ENCODE results near the gene LSM2. TPM values are rescaled to one million over a fixed set of nuclear protein-coding genes. Genes with fewer than 3 reads are reported as not detected.
"Not testable (repeated sequence)": the region's sequence is repeated elsewhere in the genome, so short reads cannot be mapped to it uniquely, and the experiment has no call there.

Gene LSM2
- total and polyA plus RNA-seq, 2 donors (not counting 1 experiment from before 2014, with no cell fraction given) = 52.4 to 57.4 TPM

GRCh38 chr6:31805939-31806469 lies 762 bp downstream of the LSM2 start:
- Histone ChIP-seq H3K4me3 (ENCODE audit: control extremely low read depth in 1 of 5, extremely low read depth in 1 of 5, insufficient read depth in 1 of 5, low read depth in 2 of 5, low read length in 4 of 5) (peak overlapping the region; percentile 68 to 84 (median 84)), H3K79me2 (ENCODE audit: control insufficient read depth, insufficient read depth, low read length) (peaks cover 25% of the 10 kb centered on the region), H4K20me1 (ENCODE audit: control insufficient read depth, insufficient read depth, low read length, poor library complexity, severe bottlenecking) (no peaks in the 10 kb centered on the region), H3K27me3 (replicated peaks in 1 of 4; ENCODE audit: control extremely low read depth in 1 of 4, control insufficient read depth in 3 of 4, insufficient read depth in 4 of 4, low read length in 3 of 4) (no peaks in the 10 kb centered on the region), H2AFZ (ENCODE audit: insufficient read depth, low read depth, low read length, poor library complexity, severe bottlenecking) (peak overlapping the region; percentile 99), H3K9me3 (ENCODE audit: control extremely low read depth in 1 of 3, control insufficient read depth in 2 of 3, insufficient read depth in 1 of 3, low read length in 2 of 3) (no peaks in the 10 kb centered on the region), H3K27ac (ENCODE audit: low read length in 2 of 2) (peak overlapping the region; percentile 77 to 93), H3K4me2 (replicated peaks; ENCODE audit: low read depth, low read length, poor library complexity, severe bottlenecking) (peak overlapping the region; percentile 86), H3K9ac (ENCODE audit: low read length) (peak overlapping the region; percentile 94), H3K36me3 (replicated peaks in 1 of 2; ENCODE audit: control extremely low read depth in 1 of 2, control insufficient read depth in 1 of 2, extremely low read depth in 1 of 2, insufficient read depth in 2 of 2, low read length in 1 of 2) (peaks cover 0 to 4% of the 10 kb centered on the region in 2 experiments), H3K4me1 (ENCODE audit: control insufficient read depth in 2 of 2, insufficient read depth in 2 of 2, low read length in 2 of 2) (peaks cover 8 to 11% of the 10 kb centered on the region in 2 donors)
- intact Hi-C loops (cut with micrococcal nuclease) = loop anchor here (1.0 to 5.0 kb wide), 4 partner anchors 10 to 184 kb away; partner anchors contain the start of gene PRRC2A
- TF ChIP-seq, protein P1, sequence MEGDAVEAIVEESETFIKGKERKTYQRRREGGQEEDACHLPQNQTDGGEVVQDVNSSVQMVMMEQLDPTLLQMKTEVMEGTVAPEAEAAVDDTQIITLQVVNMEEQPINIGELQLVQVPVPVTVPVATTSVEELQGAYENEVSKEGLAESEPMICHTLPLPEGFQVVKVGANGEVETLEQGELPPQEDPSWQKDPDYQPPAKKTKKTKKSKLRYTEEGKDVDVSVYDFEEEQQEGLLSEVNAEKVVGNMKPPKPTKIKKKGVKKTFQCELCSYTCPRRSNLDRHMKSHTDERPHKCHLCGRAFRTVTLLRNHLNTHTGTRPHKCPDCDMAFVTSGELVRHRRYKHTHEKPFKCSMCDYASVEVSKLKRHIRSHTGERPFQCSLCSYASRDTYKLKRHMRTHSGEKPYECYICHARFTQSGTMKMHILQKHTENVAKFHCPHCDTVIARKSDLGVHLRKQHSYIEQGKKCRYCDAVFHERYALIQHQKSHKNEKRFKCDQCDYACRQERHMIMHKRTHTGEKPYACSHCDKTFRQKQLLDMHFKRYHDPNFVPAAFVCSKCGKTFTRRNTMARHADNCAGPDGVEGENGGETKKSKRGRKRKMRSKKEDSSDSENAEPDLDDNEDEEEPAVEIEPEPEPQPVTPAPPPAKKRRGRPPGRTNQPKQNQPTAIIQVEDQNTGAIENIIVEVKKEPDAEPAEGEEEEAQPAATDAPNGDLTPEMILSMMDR (IDR thresholded peaks at IDR 0.05) = no peak
- no peak for TF ChIP-seq EZH2 (IDR thresholded peaks at IDR 0.05; ENCODE audit: borderline replicate concordance, insufficient read depth, low read depth, low read length, poor library complexity, severe bottlenecking)
- no peak for DNase-seq
- ATAC-seq (ENCODE audit: low read depth) = peak; percentile 9
- peak overlapping the region; percentile 87 for H3K4me3 Mint-ChIP-seq
- peak overlapping the region; percentile 88 for H3K27ac Mint-ChIP-seq
- CTCF ChIA-PET = interaction anchor here (0.6 to 3.3 kb wide), 14 partner anchors 9 to 289 kb away, joined by 3 to 20 read pairs (median 8); partner anchors contain the start of genes ABHD16A, HSPA1A, HSPA1L and MSH5
- H3K4me1 Mint-ChIP-seq = peaks cover 16% of the 10 kb centered on the region
- no peaks in the 10 kb centered on the region for H3K27me3 Mint-ChIP-seq
- no peaks in the 10 kb centered on the region for H3K9me3 Mint-ChIP-seq (ENCODE audit: insufficient read depth)
- WGBS (ENCODE audit: insufficient coverage) = 15% methylated on average over 6 of the region's 7 CpGs
- POLR2A ChIA-PET = interaction anchor here (0.7 to 2.8 kb wide), 9 partner anchors 9 to 103 kb away, joined by 3 to 38 read pairs (median 4); partner anchors contain the start of genes DDAH2, HSPA1A, HSPA1L and VARS1

- no CpG with 5 or more reads among the region's 8 CpGs for WGBS (ENCODE audit: insufficient coverage)
- H3K9me3 ChIP-seq (ENCODE audit: control extremely low read depth in 1 of 3, control insufficient read depth in 2 of 3, insufficient read depth in 1 of 3, low read length in 2 of 3); ATAC-seq (ENCODE audit: low read depth); intact Hi-C loops (cut with micrococcal nuclease); H3K4me3 Mint-ChIP-seq; H3K4me3 ChIP-seq (ENCODE audit: control extremely low read depth in 1 of 5, extremely low read depth in 1 of 5, insufficient read depth in 1 of 5, low read depth in 2 of 5, low read length in 4 of 5); H3K27me3 ChIP-seq (replicated peaks in 1 of 4; ENCODE audit: control extremely low read depth in 1 of 4, control insufficient read depth in 3 of 4, insufficient read depth in 4 of 4, low read length in 3 of 4); H4K20me1 ChIP-seq (ENCODE audit: control insufficient read depth, insufficient read depth, low read length, poor library complexity, severe bottlenecking); H3K27me3 Mint-ChIP-seq; H3K9me3 Mint-ChIP-seq (ENCODE audit: insufficient read depth); H3K4me2 ChIP-seq (replicated peaks; ENCODE audit: low read depth, low read length, poor library complexity, severe bottlenecking); DNase-seq; H3K9ac ChIP-seq (ENCODE audit: low read length); H3K27ac Mint-ChIP-seq; H2AFZ ChIP-seq (ENCODE audit: insufficient read depth, low read depth, low read length, poor library complexity, severe bottlenecking); H3K27ac ChIP-seq (ENCODE audit: low read length in 2 of 2): not testable (repeated sequence)
- Histone ChIP-seq H3K79me2 (ENCODE audit: control insufficient read depth, insufficient read depth, low read length) (peaks cover 15% of the 10 kb centered on the region), H3K36me3 (replicated peaks in 1 of 2; ENCODE audit: control extremely low read depth in 1 of 2, control insufficient read depth in 1 of 2, extremely low read depth in 1 of 2, insufficient read depth in 2 of 2, low read length in 1 of 2) (peaks cover 0 to 16% of the 10 kb centered on the region in 2 experiments), H3K4me1 (ENCODE audit: control insufficient read depth in 2 of 2, insufficient read depth in 2 of 2, low read length in 2 of 2) (peaks cover 27 to 30% of the 10 kb centered on the region in 2 donors)
- ChIA-PET CTCF (interaction anchor here (0.7 kb wide), 1 partner anchor 10 kb away, joined by 4 read pairs; no protein-coding TSS in a partner anchor), POLR2A (interaction anchor here (0.6 kb wide), 1 partner anchor 122 kb away, joined by 4 read pairs; no protein-coding TSS in a partner anchor)
- peaks cover 28% of the 10 kb centered on the region for H3K4me1 Mint-ChIP-seq
Observed at GRCh38 chr6:31801031-31801927, 5.5 kb downstream of the LSM2 start.
